HG03025 (cell line): Measurements from ENCODE around the gene POLRMT.
A peak's percentile ranks its signal among the peaks of the same experiment; 100 is the strongest.

Experiments used
- ATAC-seq: cut with Tn5 transposase; IDR thresholded peaks from one replicate; pipeline ENCODE4 v1.9.1; 2021; ENCODE audit warnings: mild to moderate bottlenecking, moderate library complexity; ENCODE audit not compliant: unreplicated experiment, low FRiP score

POLRMT gene

GRCh38 chr19:583198-583967 is 50.0 kb downstream of the POLRMT start:
- no peak for ATAC-seq

- no peak for ATAC-seq
These were observed 50.7 kb downstream of the POLRMT start for GRCh38 chr19:582497-583197.

- no peak for ATAC-seq
These were observed 51.8 kb downstream of the POLRMT start for GRCh38 chr19:581399-582111.

- ATAC-seq: no peak
These were observed 53.0 kb downstream of the POLRMT start for GRCh38 chr19:580274-580835.

- no peak for ATAC-seq
These were observed 53.5 kb downstream of the POLRMT start for GRCh38 chr19:579842-580155.

- no peak for ATAC-seq
These were observed 54.1 kb downstream of the POLRMT start for GRCh38 chr19:579111-579841.

- ATAC-seq: no peak
These were observed 55.6 kb downstream of the POLRMT start for GRCh38 chr19:577439-578392.

- ATAC-seq: no peak
These were observed 56.4 kb downstream of the POLRMT start for GRCh38 chr19:576768-577438.

- ATAC-seq: no peak
These were observed 57.5 kb downstream of the POLRMT start for GRCh38 chr19:575527-576506.

- no peak for ATAC-seq
These were observed 58.4 kb downstream of the POLRMT start for GRCh38 chr19:574658-575526.

GRCh38 chr19:573519-573825 is 59.9 kb downstream of the POLRMT start:
- ATAC-seq: no peak

GRCh38 chr19:572743-573518 is 60.4 kb downstream of the POLRMT start:
- peak; percentile 9 for ATAC-seq

GRCh38 chr19:572140-572742 is 61.1 kb downstream of the POLRMT start, which contains the start of gene BSG:
Gene BSG (plus strand): TSS chr19:572596. CDS start chr19:572635, 39 bp downstream.
- ATAC-seq: peak; percentile 76

- no peak for ATAC-seq
These were observed 61.8 kb downstream of the POLRMT start for GRCh38 chr19:571566-571974.

- no peak for ATAC-seq
These were observed 62.3 kb downstream of the POLRMT start for GRCh38 chr19:570937-571565.
